WTC11 (cell line): ENCODE results near the gene PACSIN1. TPM values are rescaled to one million over a fixed set of nuclear protein-coding genes. Genes with fewer than 3 reads are reported as not detected.

Source experiments
- ATAC-seq: fragments of 200-7000 bp; cut with Tn5 transposase; 2 replicates; pipeline ENCODE4 v1.10.0; 2021; ENCODE audit warnings: mild to moderate bottlenecking, moderate library complexity
- CTCF ChIA-PET: fragments of 300-600 bp; sonication (Branson Sonifier 250); formaldehyde crosslinking; loops from one replicate; lab custom pipeline; 2021; ENCODE audit warnings: antibody characterized with exemption; lab: Charles Lee
- POLR2A ChIA-PET: fragments of 350-600 bp; sonication (Branson Sonifier 250); formaldehyde crosslinking; loops from one replicate; lab custom pipeline; 2021; ENCODE audit warnings: antibody characterized with exemption; lab: Charles Lee
- DNase-seq: peaks from one replicate; pipeline ENCODE4 v3.0.0; 2021; ENCODE audit warnings: low spot score
- H3K27ac Mint-ChIP-seq: 2 replicates; pipeline ENCODE4 v1.8.0; 2021; ENCODE audit warnings: mixed read lengths
- H3K27me3 Mint-ChIP-seq: 2 replicates; pipeline ENCODE4 v1.8.0; 2021; ENCODE audit warnings: low read depth, mild to moderate bottlenecking, moderate library complexity, mixed read lengths
- H3K36me3 Mint-ChIP-seq: 2 replicates; pipeline ENCODE4 v1.8.0; 2021; ENCODE audit warnings: mixed read lengths
- H3K4me1 Mint-ChIP-seq: 2 replicates; pipeline ENCODE4 v1.8.0; 2022; ENCODE audit warnings: mixed read lengths
- H3K4me3 Mint-ChIP-seq: 2 replicates; pipeline ENCODE4 v1.8.0; 2021; ENCODE audit warnings: mild to moderate bottlenecking, moderate library complexity, mixed read lengths
- H3K9me3 Mint-ChIP-seq: 2 replicates; pipeline ENCODE4 v1.8.0; 2021; ENCODE audit warnings: mixed read lengths
- CBFB ChIP-seq: sonication (generic); formaldehyde crosslinking; IDR thresholded peaks from 2 replicates; pipeline ENCODE4 v1.8.1; 2022; ENCODE audit warnings: mild to moderate bottlenecking, low read depth, missing genetic modification reagents
- ESRRA ChIP-seq: sonication (generic); formaldehyde crosslinking; IDR thresholded peaks from 2 replicates; pipeline ENCODE4 v1.8.1; 2022; ENCODE audit warnings: mild to moderate bottlenecking, missing genetic modification reagents, borderline replicate concordance
- GTF2I ChIP-seq: fragments of 250-450 bp; sonication (Bioruptor Pico); conservative IDR thresholded peaks from 2 replicates; pipeline ENCODE4 v1.4.0; 2021; ENCODE audit warnings: mild to moderate bottlenecking
- MYBL2 ChIP-seq: sonication (generic); formaldehyde crosslinking; IDR thresholded peaks from 2 replicates; pipeline ENCODE4 v1.8.1; 2023; ENCODE audit warnings: mild to moderate bottlenecking, moderate library complexity, missing genetic modification reagents
- NFE2L1 ChIP-seq: sonication (generic); formaldehyde crosslinking; IDR thresholded peaks from 2 replicates; pipeline ENCODE4 v1.8.1; 2023; ENCODE audit warnings: missing genetic modification reagents
- NFYB ChIP-seq: sonication (generic); formaldehyde crosslinking; conservative IDR thresholded peaks from 2 replicates; pipeline ENCODE4 v1.8.0; 2022; ENCODE audit warnings: low read depth, missing genetic modification reagents
- RELA ChIP-seq: sonication (generic); formaldehyde crosslinking; IDR thresholded peaks from 2 replicates; pipeline ENCODE4 v1.8.1; 2022; ENCODE audit warnings: missing genetic modification reagents, mild to moderate bottlenecking, borderline replicate concordance
- RORB ChIP-seq: fragments of 250-450 bp; sonication (Bioruptor Pico); IDR thresholded peaks from 2 replicates; pipeline ENCODE4 v1.9.0; 2021; ENCODE audit warnings: mild to moderate bottlenecking
- ZBTB21 ChIP-seq: sonication (generic); formaldehyde crosslinking; IDR thresholded peaks from 2 replicates; pipeline ENCODE4 v1.8.1; 2023; ENCODE audit warnings: mild to moderate bottlenecking, missing genetic modification reagents, borderline replicate concordance
- ZNF121 ChIP-seq: sonication (generic); formaldehyde crosslinking; IDR thresholded peaks from 2 replicates; pipeline ENCODE4 v1.8.0; 2023; ENCODE audit warnings: missing genetic modification reagents
- ZNF396 ChIP-seq: fragments of 250-450 bp; sonication (Bioruptor Pico); IDR thresholded peaks from 2 replicates; pipeline ENCODE4 v1.8.0; 2021; ENCODE audit warnings: mild to moderate bottlenecking, moderate library complexity, borderline replicate concordance
- ZNF423 ChIP-seq: fragments of 250-450 bp; sonication (Bioruptor Pico); IDR thresholded peaks from 2 replicates; pipeline ENCODE4 v2.1.2; 2022; ENCODE audit warnings: mild to moderate bottlenecking, moderate library complexity
- total RNA-seq: library from RNA; stranded (reverse); gene quantifications from 3 replicates; pipeline ENCODE4 v1.2.3, GENCODE V29; 2021
- TF ChIP-seq, protein P1 (sequence below): fragments of 250-450 bp; sonication (Bioruptor Pico); IDR thresholded peaks from 2 replicates; pipeline ENCODE4 v1.9.0; 2021; ENCODE audit warnings: mild to moderate bottlenecking
- TF ChIP-seq, protein P2 (sequence below): sonication (generic); formaldehyde crosslinking; IDR thresholded peaks from 2 replicates; pipeline ENCODE4 v1.8.1; 2022; ENCODE audit warnings: low read depth, missing genetic modification reagents, borderline replicate concordance
- TF ChIP-seq, protein P3 (sequence below): sonication (generic); formaldehyde crosslinking; IDR thresholded peaks from 2 replicates; pipeline ENCODE4 v1.8.1; 2023; ENCODE audit warnings: mild to moderate bottlenecking, missing genetic modification reagents, moderate library complexity
- TF ChIP-seq, protein P4 (sequence below): sonication (generic); formaldehyde crosslinking; IDR thresholded peaks from 2 replicates; pipeline ENCODE4 v1.8.0; 2022; ENCODE audit warnings: mild to moderate bottlenecking, missing genetic modification reagents
- TF ChIP-seq, protein P5 (sequence below): sonication (generic); formaldehyde crosslinking; IDR thresholded peaks from 2 replicates; pipeline ENCODE4 v1.8.0; 2023; ENCODE audit warnings: mild to moderate bottlenecking, missing genetic modification reagents

PACSIN1 gene
- total RNA-seq, 1 experiment from 2014 or later: 12.6 TPM

DNA sequence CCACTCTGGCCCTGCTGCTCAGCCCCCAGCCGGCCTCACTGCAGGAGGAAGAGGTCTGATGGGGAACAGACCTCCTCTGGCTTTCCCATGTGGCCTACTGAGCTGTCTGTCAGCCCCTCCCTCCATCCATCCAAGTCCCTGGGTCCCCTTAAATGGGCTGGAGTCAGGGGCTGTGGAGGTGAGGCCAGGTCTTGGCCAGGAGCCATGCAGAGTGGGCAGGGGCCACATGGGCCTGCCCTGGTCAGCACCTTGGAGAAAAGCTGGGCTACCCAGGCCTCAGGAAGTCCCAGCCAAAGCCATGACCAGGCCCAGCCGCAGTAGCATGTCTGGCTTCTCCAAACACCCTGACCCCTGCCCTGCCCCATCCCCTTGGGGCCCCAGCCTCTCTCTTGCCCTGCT lies 83.9 kb downstream of the PACSIN1 start:
- H3K36me3 Mint-ChIP-seq: no peaks in the 10 kb centered on the region
- H3K4me1 Mint-ChIP-seq: peaks cover 6% of the 10 kb centered on the region
- DNase-seq: no peak
- POLR2A ChIA-PET: interaction anchor here (0.6 kb wide), 1 partner anchor 672 kb away, joined by 4 read pairs; no protein-coding TSS in a partner anchor
- no peak for TF ChIP-seq RELA (CRISPR knock-in tag)
- TF ChIP-seq, protein P1, sequence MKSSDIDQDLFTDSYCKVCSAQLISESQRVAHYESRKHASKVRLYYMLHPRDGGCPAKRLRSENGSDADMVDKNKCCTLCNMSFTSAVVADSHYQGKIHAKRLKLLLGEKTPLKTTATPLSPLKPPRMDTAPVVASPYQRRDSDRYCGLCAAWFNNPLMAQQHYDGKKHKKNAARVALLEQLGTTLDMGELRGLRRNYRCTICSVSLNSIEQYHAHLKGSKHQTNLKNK (CRISPR knock-in tag): no peak
- TF ChIP-seq ZNF121: no peak
- TF ChIP-seq MYBL2 (CRISPR knock-in tag): no peak
- TF ChIP-seq CBFB (CRISPR knock-in tag): no peak
- TF ChIP-seq, protein P2, sequence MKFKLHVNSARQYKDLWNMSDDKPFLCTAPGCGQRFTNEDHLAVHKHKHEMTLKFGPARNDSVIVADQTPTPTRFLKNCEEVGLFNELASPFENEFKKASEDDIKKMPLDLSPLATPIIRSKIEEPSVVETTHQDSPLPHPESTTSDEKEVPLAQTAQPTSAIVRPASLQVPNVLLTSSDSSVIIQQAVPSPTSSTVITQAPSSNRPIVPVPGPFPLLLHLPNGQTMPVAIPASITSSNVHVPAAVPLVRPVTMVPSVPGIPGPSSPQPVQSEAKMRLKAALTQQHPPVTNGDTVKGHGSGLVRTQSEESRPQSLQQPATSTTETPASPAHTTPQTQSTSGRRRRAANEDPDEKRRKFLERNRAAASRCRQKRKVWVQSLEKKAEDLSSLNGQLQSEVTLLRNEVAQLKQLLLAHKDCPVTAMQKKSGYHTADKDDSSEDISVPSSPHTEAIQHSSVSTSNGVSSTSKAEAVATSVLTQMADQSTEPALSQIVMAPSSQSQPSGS (CRISPR knock-in tag): no peak
- no peak for TF ChIP-seq ZBTB21
- TF ChIP-seq, protein P3, sequence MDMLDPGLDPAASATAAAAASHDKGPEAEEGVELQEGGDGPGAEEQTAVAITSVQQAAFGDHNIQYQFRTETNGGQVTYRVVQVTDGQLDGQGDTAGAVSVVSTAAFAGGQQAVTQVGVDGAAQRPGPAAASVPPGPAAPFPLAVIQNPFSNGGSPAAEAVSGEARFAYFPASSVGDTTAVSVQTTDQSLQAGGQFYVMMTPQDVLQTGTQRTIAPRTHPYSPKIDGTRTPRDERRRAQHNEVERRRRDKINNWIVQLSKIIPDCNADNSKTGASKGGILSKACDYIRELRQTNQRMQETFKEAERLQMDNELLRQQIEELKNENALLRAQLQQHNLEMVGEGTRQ (CRISPR knock-in tag): no peak
- no peak for TF ChIP-seq RORB (CRISPR knock-in tag)
- no peaks in the 10 kb centered on the region for H3K27me3 Mint-ChIP-seq
- no peaks in the 10 kb centered on the region for H3K9me3 Mint-ChIP-seq
- no peak for ATAC-seq
- H3K4me3 Mint-ChIP-seq: no peak overlapping the region
- CTCF ChIA-PET: interaction anchor here (1.5 kb wide), 1 partner anchor 23 kb away, joined by 4 read pairs; no protein-coding TSS in a partner anchor
- H3K27ac Mint-ChIP-seq: no peak overlapping the region

DNA sequence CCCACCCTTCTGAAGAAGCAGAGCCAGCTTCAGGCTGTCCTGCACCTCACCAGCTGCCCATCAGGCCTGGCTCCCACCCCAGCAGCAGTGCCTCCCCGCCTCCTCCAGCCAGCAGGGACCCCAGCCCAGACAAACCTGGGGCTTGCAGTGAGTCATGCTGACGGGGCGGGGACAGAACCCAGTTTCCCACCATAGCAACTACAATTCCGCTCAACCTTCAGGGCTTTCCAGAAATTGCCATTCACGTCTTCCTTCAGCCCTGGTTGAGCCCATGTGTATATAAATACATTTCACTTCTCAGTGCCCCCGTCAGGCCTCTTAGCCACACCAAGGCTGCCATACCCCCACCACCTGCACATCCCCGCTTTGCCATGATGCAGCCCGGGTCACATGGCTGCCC lies 85.8 kb downstream of the PACSIN1 start:
- Mint-ChIP-seq H3K27ac (no peak overlapping the region), H3K4me1 (peaks cover 4% of the 10 kb centered on the region)
- CTCF ChIA-PET: no interaction called here

DNA sequence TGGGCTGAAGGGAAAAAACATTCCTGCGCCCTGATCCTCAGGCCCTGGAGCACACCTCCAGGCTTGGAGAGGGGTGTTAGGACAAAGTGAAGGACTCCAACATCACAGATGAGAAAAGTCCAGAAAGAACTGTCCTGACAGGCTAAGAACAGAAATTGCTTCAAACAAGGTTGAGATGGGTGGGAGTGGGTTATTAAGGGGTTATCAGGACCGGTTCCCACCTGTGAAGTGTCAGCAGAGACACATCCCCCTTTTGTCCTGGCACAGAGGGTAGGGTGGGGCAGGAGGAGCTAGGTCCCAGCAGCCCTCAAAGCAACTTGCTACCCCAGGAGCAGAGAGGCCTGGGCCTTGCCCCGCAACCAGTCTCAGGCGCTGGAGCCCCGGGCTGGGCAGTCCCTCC lies 86.7 kb downstream of the PACSIN1 start:
- POLR2A ChIA-PET: no interaction called here
- H3K27me3 Mint-ChIP-seq: no peaks in the 10 kb centered on the region
- no peak overlapping the region for H3K4me3 Mint-ChIP-seq
- TF ChIP-seq ZNF396 (no peak), GTF2I (no peak), ESRRA (CRISPR knock-in tag) (no peak)
- peaks cover 4% of the 10 kb centered on the region for H3K4me1 Mint-ChIP-seq
- H3K36me3 Mint-ChIP-seq: no peaks in the 10 kb centered on the region
- DNase-seq: no peak
- CTCF ChIA-PET: interaction anchor here (0.5 to 3.2 kb wide), 2 partner anchors 21 to 945 kb away, joined by 3 to 11 read pairs; no protein-coding TSS in a partner anchor
- H3K27ac Mint-ChIP-seq: no peak overlapping the region
- ATAC-seq: no peak
- no peaks in the 10 kb centered on the region for H3K9me3 Mint-ChIP-seq

More for the DNA sequence above, 85.8 kb downstream of the PACSIN1 start:
- no peak overlapping the region for H3K4me3 Mint-ChIP-seq
- H3K9me3 Mint-ChIP-seq: no peaks in the 10 kb centered on the region
- no peak for ATAC-seq
- POLR2A ChIA-PET: no interaction called here
- no peaks in the 10 kb centered on the region for H3K36me3 Mint-ChIP-seq
- no peak for TF ChIP-seq RELA (CRISPR knock-in tag)
- no peak for TF ChIP-seq ZNF423 (CRISPR knock-in tag)
- TF ChIP-seq NFE2L1: no peak
- TF ChIP-seq, protein P2 (CRISPR knock-in tag): no peak
- TF ChIP-seq, protein P4, sequence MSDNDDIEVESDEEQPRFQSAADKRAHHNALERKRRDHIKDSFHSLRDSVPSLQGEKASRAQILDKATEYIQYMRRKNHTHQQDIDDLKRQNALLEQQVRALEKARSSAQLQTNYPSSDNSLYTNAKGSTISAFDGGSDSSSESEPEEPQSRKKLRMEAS (CRISPR knock-in tag): no peak
- TF ChIP-seq, all 79 proteins: peak for 0
- no peaks in the 10 kb centered on the region for H3K27me3 Mint-ChIP-seq
- DNase-seq: no peak

DNA sequence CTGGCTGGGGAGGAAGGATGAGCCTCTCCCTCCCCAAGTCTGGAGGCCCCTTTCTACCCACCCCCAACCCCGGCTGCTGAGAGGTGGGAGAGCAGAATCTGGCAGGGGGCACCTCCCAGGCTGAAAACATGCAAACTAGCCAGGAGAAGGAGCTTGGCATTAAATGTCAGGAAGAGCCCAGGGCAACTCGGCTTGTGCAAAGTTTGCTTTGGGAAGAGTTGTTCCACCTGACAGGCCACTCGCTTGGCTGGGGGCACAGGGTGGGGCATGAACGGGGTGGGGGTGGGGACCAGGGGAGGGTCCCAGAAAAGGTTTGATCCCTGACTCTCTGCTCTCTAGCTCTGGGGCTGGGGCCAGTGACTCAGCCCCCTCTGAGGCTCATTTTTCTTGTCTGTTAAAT lies 87.3 kb downstream of the PACSIN1 start:
- Mint-ChIP-seq H3K27me3 (no peaks in the 10 kb centered on the region), H3K4me3 (no peak overlapping the region), H3K9me3 (no peaks in the 10 kb centered on the region), H3K27ac (no peak overlapping the region), H3K4me1 (peaks cover 4% of the 10 kb centered on the region), H3K36me3 (no peaks in the 10 kb centered on the region)
- DNase-seq (no peak), ATAC-seq (no peak)
- ChIA-PET POLR2A (no interaction called here), CTCF (interaction anchor here (0.5 to 3.2 kb wide), 3 partner anchors 22 to 945 kb away, joined by 3 to 11 read pairs (median 3); no protein-coding TSS in a partner anchor)
- no peak for TF ChIP-seq NFYB
- TF ChIP-seq, protein P5, sequence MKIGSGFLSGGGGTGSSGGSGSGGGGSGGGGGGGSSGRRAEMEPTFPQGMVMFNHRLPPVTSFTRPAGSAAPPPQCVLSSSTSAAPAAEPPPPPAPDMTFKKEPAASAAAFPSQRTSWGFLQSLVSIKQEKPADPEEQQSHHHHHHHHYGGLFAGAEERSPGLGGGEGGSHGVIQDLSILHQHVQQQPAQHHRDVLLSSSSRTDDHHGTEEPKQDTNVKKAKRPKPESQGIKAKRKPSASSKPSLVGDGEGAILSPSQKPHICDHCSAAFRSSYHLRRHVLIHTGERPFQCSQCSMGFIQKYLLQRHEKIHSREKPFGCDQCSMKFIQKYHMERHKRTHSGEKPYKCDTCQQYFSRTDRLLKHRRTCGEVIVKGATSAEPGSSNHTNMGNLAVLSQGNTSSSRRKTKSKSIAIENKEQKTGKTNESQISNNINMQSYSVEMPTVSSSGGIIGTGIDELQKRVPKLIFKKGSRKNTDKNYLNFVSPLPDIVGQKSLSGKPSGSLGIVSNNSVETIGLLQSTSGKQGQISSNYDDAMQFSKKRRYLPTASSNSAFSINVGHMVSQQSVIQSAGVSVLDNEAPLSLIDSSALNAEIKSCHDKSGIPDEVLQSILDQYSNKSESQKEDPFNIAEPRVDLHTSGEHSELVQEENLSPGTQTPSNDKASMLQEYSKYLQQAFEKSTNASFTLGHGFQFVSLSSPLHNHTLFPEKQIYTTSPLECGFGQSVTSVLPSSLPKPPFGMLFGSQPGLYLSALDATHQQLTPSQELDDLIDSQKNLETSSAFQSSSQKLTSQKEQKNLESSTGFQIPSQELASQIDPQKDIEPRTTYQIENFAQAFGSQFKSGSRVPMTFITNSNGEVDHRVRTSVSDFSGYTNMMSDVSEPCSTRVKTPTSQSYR (CRISPR knock-in tag): no peak
